ENCODE data around the gene UIMC1.
"Not testable (repeated sequence)": the region's sequence is repeated elsewhere in the genome, so short reads cannot be mapped to it uniquely, and the experiment has no call there.

Gene UIMC1

DNA sequence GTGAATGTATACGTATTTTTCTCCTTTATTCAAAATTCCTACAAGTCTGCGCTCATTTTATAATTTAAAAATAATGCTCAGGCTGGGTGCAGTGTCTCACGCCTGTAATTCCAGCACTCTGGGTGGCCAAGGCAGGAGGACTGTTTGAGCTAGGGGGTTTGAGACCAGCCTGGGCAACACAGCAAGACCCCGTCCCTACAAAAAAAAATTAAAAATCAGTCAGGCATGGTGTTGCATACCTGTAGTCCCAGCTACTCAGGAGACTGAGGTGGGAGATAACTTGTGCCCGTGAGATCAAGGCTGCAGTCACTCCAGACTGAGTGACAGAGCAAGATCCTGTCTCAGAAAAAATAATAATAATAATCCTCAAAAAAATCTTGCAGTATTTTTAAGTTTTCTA, 7.8 kb downstream of the UIMC1 start:
- no peak for TF ChIP-seq CTCF (IDR thresholded peaks at IDR 0.05; ENCODE audit: low read depth, low read length)
- DNase-seq (ENCODE audit: low read depth in 2 of 2) = no peak
- no peak overlapping the region for H3K4me3 ChIP-seq (replicated peaks in 1 of 2; ENCODE audit: low read depth in 2 of 2, low read length in 2 of 2)

- DNase-seq (ENCODE audit: low read depth in 2 of 2) = no peak
- H3K4me3 ChIP-seq (replicated peaks in 1 of 2; ENCODE audit: low read depth in 2 of 2, low read length in 2 of 2) = no peak overlapping the region
- no peak for TF ChIP-seq CTCF (IDR thresholded peaks at IDR 0.05; ENCODE audit: low read depth, low read length)
Observed at GRCh38 chr5:176996780-176997179, 9.8 kb downstream of the UIMC1 start.

DNA sequence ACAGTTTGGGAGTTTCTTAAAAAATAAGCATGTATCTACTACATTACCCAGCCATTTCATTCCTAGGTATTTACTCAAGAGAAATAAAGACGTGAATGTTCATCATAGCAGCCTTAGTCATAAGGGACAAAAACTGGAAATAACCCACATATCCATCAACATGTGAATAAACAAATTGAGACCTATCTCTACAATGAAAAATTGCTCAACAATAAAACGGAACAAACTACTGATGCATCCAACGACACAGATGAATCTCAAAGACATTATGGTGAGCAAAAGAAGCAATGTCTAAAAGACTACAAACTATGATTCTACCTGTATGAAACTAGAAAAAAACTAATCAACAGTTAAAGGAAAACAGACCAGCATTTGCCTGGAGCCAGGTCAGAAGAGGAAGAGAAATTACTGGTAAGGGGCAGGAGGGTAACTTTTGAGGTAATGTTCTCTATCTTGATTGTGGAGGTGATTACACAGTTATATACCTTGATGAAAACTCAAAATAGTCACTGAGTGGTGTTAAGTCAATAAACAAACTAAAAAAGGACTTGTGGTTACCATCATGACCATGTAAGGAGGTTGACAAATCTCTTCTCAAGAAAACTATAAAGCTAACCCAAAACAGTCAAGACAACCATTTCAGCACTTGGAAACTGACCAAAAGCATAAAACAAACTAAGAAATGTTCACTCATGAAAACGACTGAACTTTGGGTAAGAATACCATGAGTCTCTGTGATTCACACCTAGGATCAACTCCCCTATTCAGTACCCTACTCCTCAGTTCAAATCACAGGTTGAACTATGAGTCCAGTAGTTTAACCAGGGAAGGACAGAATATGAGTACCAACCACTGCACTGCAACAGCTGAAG, 10.4 kb downstream of the UIMC1 start:
- no peak overlapping the region for H3K4me3 ChIP-seq (replicated peaks in 1 of 2; ENCODE audit: low read depth in 2 of 2, low read length in 2 of 2)

GRCh38 chr5:176995122-176995490, 11.5 kb downstream of the UIMC1 start:
- DNase-seq (ENCODE audit: low read depth in 2 of 2) = no peak
- H3K4me3 ChIP-seq (replicated peaks in 1 of 2; ENCODE audit: low read depth in 2 of 2, low read length in 2 of 2) = no peak overlapping the region
- TF ChIP-seq CTCF (IDR thresholded peaks at IDR 0.05; ENCODE audit: low read depth, low read length) = no peak

More for the DNA sequence above, 10.4 kb downstream of the UIMC1 start:
- DNase-seq (ENCODE audit: low read depth in 2 of 2) = peak; percentile 86 to 91
- TF ChIP-seq CTCF (IDR thresholded peaks at IDR 0.05; ENCODE audit: low read depth, low read length) = no peak

DNA sequence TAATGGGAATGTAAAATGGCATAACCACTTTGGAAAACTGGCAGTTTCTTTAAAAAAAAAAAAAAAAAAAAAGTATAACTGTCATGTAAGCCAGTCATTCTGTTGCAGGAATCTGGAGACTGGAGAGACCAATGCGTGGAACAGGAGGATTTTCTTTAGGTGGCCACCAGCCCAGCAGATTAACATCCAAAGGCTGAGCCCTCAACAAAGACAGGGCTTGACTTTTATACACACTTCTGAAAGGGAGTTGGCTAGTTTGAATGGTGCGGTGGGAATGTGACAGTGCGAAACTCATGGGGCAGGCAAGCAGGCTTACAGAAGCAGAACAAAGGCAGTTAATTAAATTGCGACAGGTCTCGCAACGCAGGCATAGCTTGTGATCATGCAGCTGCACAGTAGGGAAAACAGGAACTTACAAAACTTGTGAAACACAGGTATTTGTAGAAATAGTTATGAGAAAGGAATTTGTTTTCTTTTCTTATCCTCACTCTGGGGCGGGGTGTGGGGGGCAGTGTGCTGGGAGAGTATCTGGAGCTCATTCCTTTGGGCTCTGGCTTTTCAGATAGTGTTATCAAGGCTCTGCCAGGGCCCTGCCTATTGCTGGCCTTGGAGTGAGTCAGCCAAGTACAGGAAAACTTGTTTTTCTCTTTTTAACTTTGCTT, 12.0 kb downstream of the UIMC1 start:
- TF ChIP-seq CTCF (IDR thresholded peaks at IDR 0.05; ENCODE audit: low read depth, low read length) = no peak
- no peak overlapping the region for H3K4me3 ChIP-seq (replicated peaks in 1 of 2; ENCODE audit: low read depth in 2 of 2, low read length in 2 of 2)
- DNase-seq (ENCODE audit: low read depth in 2 of 2) = peak; percentile 90 to 95

DNA sequence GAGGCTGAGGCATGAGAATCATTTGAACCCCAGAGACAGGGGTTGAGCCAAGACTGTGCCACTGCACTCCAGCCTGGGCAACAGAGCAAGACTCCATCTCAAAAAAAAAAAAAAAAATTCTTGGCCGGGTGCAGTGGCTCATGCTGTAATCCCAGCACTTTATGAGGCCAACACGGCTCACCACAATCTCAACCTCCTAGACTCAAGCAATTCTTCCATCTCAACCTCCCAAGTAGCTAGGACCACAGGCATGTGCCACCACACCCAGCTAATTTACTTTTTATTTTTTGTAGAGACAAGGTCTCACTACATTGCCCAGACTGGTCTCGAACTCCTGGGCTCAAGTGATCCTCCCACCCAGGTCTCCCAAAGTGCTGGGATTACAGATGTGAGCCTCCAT, 13.5 kb downstream of the UIMC1 start:
- DNase-seq (ENCODE audit: low read depth in 2 of 2) = peak in 1 of 2 donors; percentile 14
- H3K4me3 ChIP-seq (replicated peaks in 1 of 2; ENCODE audit: low read depth in 2 of 2, low read length in 2 of 2) = not testable (repeated sequence)

DNA sequence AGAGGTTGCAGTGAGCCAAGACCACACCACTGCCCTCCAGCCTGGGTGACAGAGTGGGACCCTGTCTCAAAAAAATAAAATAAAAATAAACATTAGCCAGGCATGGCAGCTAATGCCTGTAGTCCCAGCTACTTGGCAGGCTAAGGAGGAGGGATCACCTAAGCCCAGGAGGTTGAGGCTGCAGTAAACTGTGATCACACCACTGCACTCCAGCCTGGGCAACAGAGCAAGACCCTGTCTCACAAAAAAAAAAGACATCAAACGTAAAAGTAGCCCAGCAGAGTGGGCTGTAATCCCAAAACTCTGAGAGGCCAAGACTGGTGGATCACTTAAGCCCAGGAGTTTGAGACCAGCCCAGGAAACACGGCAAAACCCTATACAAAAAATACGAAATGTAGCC, 19.0 kb downstream of the UIMC1 start:
- TF ChIP-seq CTCF (IDR thresholded peaks at IDR 0.05; ENCODE audit: low read depth, low read length) = no peak
- H3K4me3 ChIP-seq (replicated peaks in 1 of 2; ENCODE audit: low read depth in 2 of 2, low read length in 2 of 2) = no peak overlapping the region
- DNase-seq (ENCODE audit: low read depth in 2 of 2) = no peak

Data from cardiac fibroblast (primary cell).